Retinal pigment epithelial cell (primary cell): ENCODE results near the gene RFC4.

Experiments used
- DNase-seq: peaks from one replicate; pipeline ENCODE4 v3.0.0-alpha.2; 2010; ENCODE audit warnings: low read depth
- H3K4me3 ChIP-seq: 2 replicates; pipeline ENCODE4 v1.5.1; 2011; ENCODE audit warnings: mild to moderate bottlenecking, low read length, control low read depth, moderate library complexity
- TF ChIP-seq, protein P1 (sequence below): conservative IDR thresholded peaks from 2 replicates; pipeline ENCODE4 v1.5.1; 2011; ENCODE audit warnings: low read depth, low read length, control low read depth, inconsistent platforms

The RFC4 gene

DNA sequence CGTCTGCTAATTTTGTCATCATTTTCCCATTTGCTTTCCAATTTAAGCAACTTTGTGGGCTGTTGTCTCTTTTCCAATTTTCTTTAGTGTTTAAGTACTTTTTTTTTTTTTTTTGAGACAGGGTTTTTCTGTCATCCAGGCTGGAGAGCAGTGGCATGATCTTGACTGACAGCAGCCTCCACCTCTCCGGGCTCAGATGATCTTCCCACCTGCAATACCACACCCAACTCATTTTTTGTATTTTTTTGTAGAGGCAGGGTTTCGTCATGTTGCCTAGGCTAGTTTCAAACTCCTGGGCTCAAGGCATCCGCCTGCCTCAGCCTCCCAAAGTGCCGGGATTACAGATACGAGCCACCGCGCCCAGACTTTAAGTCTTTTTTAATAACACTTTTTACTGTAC, 49.1 kb downstream of the RFC4 start:
- no peak for DNase-seq
- no peak overlapping the region for H3K4me3 ChIP-seq
- TF ChIP-seq, protein P1, sequence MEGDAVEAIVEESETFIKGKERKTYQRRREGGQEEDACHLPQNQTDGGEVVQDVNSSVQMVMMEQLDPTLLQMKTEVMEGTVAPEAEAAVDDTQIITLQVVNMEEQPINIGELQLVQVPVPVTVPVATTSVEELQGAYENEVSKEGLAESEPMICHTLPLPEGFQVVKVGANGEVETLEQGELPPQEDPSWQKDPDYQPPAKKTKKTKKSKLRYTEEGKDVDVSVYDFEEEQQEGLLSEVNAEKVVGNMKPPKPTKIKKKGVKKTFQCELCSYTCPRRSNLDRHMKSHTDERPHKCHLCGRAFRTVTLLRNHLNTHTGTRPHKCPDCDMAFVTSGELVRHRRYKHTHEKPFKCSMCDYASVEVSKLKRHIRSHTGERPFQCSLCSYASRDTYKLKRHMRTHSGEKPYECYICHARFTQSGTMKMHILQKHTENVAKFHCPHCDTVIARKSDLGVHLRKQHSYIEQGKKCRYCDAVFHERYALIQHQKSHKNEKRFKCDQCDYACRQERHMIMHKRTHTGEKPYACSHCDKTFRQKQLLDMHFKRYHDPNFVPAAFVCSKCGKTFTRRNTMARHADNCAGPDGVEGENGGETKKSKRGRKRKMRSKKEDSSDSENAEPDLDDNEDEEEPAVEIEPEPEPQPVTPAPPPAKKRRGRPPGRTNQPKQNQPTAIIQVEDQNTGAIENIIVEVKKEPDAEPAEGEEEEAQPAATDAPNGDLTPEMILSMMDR, result no peak

DNA sequence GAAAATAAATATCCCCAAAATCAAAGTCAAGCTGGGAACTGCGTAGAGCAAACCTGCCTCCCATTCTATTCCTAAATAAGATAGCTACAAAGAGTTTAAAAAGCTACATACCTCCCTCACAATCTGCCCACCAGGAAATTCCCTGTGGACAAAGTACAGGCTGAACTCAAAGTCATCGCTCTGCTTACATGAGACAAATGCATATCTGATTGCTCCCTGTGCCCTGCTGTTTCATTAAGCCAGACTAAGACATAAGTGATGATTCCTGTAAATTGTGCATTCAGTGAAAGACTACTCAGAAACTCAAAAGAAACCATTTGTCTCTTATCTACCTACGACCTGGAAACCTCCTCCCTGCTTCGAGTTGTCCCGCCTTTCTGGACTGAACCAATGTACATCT, 51.4 kb downstream of the RFC4 start:
- DNase-seq, result no peak
- TF ChIP-seq, protein P1, result no peak

DNA sequence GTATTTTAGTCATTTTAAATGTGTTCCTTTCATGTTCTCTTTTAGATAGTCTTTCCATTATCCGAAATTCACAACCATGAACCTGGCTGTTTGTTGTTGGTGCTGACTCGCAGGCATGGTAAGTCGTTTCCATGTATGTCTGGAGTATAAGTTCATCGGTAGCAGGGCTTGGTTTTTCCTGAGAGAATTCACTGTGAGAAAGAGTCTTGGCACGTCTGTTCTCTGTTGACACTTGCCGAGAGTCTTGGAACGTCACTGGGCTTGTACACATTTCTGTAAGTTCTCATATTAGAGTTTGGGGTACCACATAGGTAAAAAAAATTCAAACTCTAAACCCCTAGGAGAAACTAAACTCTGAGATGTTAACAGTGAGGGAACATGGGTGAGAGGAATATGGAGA, 52.3 kb downstream of the RFC4 start:
- H3K4me3 ChIP-seq, result no peak overlapping the region
- TF ChIP-seq, protein P1, result no peak
- no peak for DNase-seq

More for the DNA sequence above, 51.4 kb downstream of the RFC4 start:
- no peak overlapping the region for H3K4me3 ChIP-seq

DNA sequence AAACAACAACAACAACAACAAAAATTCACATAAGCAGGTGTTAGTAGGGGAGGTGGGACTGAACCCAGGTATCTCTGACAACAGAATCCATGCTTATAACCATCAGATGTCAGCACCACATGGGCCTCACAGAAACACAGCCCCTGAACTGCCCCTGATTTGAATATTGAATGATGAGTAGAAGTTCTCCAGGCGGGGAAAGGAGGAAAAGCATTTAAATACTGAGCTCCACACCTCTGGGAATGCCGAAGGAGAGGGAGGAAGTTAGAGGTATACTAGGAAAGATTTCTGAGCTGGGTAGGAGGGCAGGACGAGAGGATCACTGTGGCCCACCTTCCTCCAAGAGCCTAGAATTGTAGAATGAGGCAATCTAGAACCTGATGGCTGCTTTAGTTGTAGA, 54.8 kb downstream of the RFC4 start:
- no peak for DNase-seq
- H3K4me3 ChIP-seq, result no peak overlapping the region
- TF ChIP-seq, protein P1, result no peak

DNA sequence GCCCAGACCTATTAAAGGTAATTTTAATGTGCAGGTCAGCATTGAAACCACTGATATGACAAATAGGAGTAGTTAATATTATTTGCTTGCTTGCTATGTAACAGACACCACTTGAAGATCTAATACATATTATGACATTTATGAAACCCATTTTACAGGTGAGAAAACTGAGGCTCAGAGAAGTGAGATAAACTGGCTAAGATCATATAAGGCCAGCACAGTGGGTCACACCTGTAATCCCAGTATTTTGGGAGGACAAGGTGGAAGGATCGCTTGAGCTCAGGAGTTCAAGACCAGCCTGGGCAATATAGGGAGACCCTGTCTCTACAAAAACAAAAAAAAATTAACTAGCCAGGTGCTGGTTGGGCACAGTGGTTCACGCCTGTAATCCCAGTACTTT, 56.0 kb downstream of the RFC4 start:
- TF ChIP-seq, protein P1, result no peak
- no peak for DNase-seq
- H3K4me3 ChIP-seq, result no peak overlapping the region

DNA sequence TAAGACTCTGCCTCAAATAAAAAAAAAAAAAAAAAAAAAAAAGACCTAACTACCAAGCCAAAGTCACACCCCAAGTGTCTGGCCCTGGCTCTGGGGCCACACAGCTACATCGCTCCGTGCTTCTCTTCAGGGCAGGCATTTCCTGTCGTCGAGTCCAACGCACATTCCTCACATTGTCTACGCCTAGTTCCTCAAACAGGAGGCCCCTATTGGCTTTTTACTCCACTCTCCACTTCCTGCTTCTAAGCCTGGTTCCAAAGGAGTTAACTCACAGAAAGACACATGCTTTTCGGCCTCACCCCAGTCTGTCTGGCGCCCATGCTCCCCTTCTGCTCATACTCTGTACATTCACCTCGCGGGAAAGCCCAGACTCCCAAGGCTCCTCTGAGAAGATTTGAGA, 60.3 kb downstream of the RFC4 start:
- peak; percentile 41 for DNase-seq
- no peak overlapping the region for H3K4me3 ChIP-seq
- TF ChIP-seq, protein P1, result no peak

DNA sequence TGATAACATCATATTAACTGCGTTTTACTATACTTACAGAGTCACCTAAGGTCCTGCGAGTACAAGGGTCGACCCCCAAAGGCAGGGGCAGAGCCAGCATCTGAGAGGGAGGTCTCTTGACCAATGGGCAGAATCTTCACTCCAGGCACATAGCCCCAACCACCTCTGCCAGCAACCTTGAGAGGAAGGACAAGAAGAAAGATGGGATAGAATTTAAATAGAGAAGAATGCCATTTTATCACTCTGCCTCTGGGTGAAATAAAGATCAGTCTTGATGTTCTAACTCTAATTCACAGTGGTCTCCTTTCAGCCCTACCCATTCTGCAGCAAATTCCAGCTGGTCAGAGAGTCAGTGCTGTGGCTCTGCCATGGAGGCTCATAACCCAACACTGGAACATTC, 62.6 kb downstream of the RFC4 start:
- no peak for DNase-seq
- TF ChIP-seq, protein P1, result no peak

More for the DNA sequence above, 62.6 kb downstream of the RFC4 start:
- H3K4me3 ChIP-seq, result no peak overlapping the region
